ENCODE measurements around the gene PLXNB1.
A peak's percentile ranks its signal among the peaks of the same experiment; 100 is the strongest.
"Not testable (repeated sequence)": the region's sequence is repeated elsewhere in the genome, so short reads cannot be mapped to it uniquely, and the experiment has no call there.

Gene PLXNB1

GRCh38 chr3:48429960-48430707 lies at the start of gene PLXNB1:
Gene PLXNB1 (minus strand): TSS chr3:48430086. CDS start chr3:48424611, 5,475 bp downstream.
- DNase-seq (ENCODE audit: extremely low read depth, low read depth), result no peak
- TF ChIP-seq CTCF (IDR thresholded peaks at IDR 0.05; ENCODE audit: low read depth, low read length, missing control alignments), result no peak
- H3K4me3 ChIP-seq (replicated peaks; ENCODE audit: low read depth, low read length), result peak within 1 kb of the TSS; percentile 59

- no peak for TF ChIP-seq CTCF (IDR thresholded peaks at IDR 0.05; ENCODE audit: low read depth, low read length, missing control alignments)
- H3K4me3 ChIP-seq (replicated peaks; ENCODE audit: low read depth, low read length), result no peak overlapping the region
- no peak for DNase-seq (ENCODE audit: extremely low read depth, low read depth)
Observed at GRCh38 chr3:48478626-48479555, 49.0 kb upstream of the PLXNB1 start.

- no peak for TF ChIP-seq CTCF (IDR thresholded peaks at IDR 0.05; ENCODE audit: low read depth, low read length, missing control alignments)
- no peak overlapping the region for H3K4me3 ChIP-seq (replicated peaks; ENCODE audit: low read depth, low read length)
- no peak for DNase-seq (ENCODE audit: extremely low read depth, low read depth)
Observed at GRCh38 chr3:48477959-48478520, 48.2 kb upstream of the PLXNB1 start.

- DNase-seq (ENCODE audit: extremely low read depth, low read depth), result no peak
- H3K4me3 ChIP-seq (replicated peaks; ENCODE audit: low read depth, low read length), result no peak overlapping the region
- no peak for TF ChIP-seq CTCF (IDR thresholded peaks at IDR 0.05; ENCODE audit: low read depth, low read length, missing control alignments)
Observed at GRCh38 chr3:48476426-48477053, 46.7 kb upstream of the PLXNB1 start.

- DNase-seq (ENCODE audit: extremely low read depth, low read depth), result no peak
- no peak for TF ChIP-seq CTCF (IDR thresholded peaks at IDR 0.05; ENCODE audit: low read depth, low read length, missing control alignments)
- no peak overlapping the region for H3K4me3 ChIP-seq (replicated peaks; ENCODE audit: low read depth, low read length)
Observed at GRCh38 chr3:48475188-48475587, 45.3 kb upstream of the PLXNB1 start.

- no peak for TF ChIP-seq CTCF (IDR thresholded peaks at IDR 0.05; ENCODE audit: low read depth, low read length, missing control alignments)
- H3K4me3 ChIP-seq (replicated peaks; ENCODE audit: low read depth, low read length), result no peak overlapping the region
- DNase-seq (ENCODE audit: extremely low read depth, low read depth), result no peak
Observed at GRCh38 chr3:48474619-48475018, 44.7 kb upstream of the PLXNB1 start.

- not testable (repeated sequence) for H3K4me3 ChIP-seq (replicated peaks; ENCODE audit: low read depth, low read length); DNase-seq (ENCODE audit: extremely low read depth, low read depth)
Observed at GRCh38 chr3:48474031-48474430, 44.1 kb upstream of the PLXNB1 start.
